IMR-90 (cell line): Measurements from ENCODE around the gene ADAM15. TPM values are rescaled to one million over a fixed set of nuclear protein-coding genes. Genes with fewer than 3 reads are reported as not detected.

ENCODE experiments used
- ATAC-seq: fragments of 200-7000 bp; cut with Tn5 transposase; 2 replicates; pipeline ENCODE4 v1.9.1; 2020; ENCODE audit warnings: low read depth, mild to moderate bottlenecking, moderate library complexity
- BruUV-seq: library from RNA; stranded (reverse); fragments of 400-500 nt; replicated peaks from 2 replicates; lab custom pipeline; 2021; lab: Mats Ljungman, UMichigan
- CTCF ChIA-PET: fragments of 300-600 bp; formaldehyde crosslinking; extraction: SDS; loops from one replicate; lab custom pipeline; 2021; ENCODE audit warnings: antibody characterized with exemption; lab: Yijun Ruan, JAX
- POLR2A ChIA-PET: fragments of 300-600 bp; sonication (Branson Sonifier 250); formaldehyde crosslinking; loops from one replicate; lab custom pipeline; 2022; ENCODE audit warnings: antibody characterized with exemption; ENCODE audit not compliant: unreplicated experiment; lab: Charles Lee
- DNase-seq: peaks from one replicate; pipeline ENCODE4 v3.0.0; 2013
- H2AFZ ChIP-seq: replicated peaks from 2 replicates; pipeline ENCODE3; 2013; ENCODE audit warnings: low read length, mild to moderate bottlenecking; ENCODE audit not compliant: poor library complexity
- H2AK5ac ChIP-seq: 2 replicates; pipeline ENCODE4 v1.6.1; 2013; ENCODE audit warnings: low read depth, low read length, inconsistent platforms
- H2AK9ac ChIP-seq: replicated peaks from 2 replicates; pipeline ENCODE3; 2013; ENCODE audit warnings: mild to moderate bottlenecking, low read depth, low read length, moderate library complexity; ENCODE audit not compliant: poor library complexity
- H2BK120ac ChIP-seq: 2 replicates; pipeline ENCODE4 v1.6.1; 2013; ENCODE audit warnings: low read depth, low read length, inconsistent platforms
- H2BK15ac ChIP-seq: 3 replicates; pipeline ENCODE4 v1.6.1; 2013; ENCODE audit warnings: low read depth, low read length, inconsistent platforms
- H2BK20ac ChIP-seq: 2 replicates; pipeline ENCODE4 v1.6.1; 2013; ENCODE audit warnings: low read depth, mild to moderate bottlenecking, inconsistent platforms, low read length, moderate library complexity
- H2BK5ac ChIP-seq: 2 replicates; pipeline ENCODE4 v1.6.1; 2013; ENCODE audit warnings: mild to moderate bottlenecking, low read depth, low read length, inconsistent platforms; ENCODE audit not compliant: poor library complexity, severe bottlenecking
- H3K14ac ChIP-seq: replicated peaks from 2 replicates; pipeline ENCODE4 v1.6.1; 2013; ENCODE audit warnings: low read depth, low read length, inconsistent platforms
- H3K18ac ChIP-seq: 2 replicates; pipeline ENCODE4 v1.6.1; 2013; ENCODE audit warnings: low read depth, low read length, control low read depth
- H3K23ac ChIP-seq: 2 replicates; pipeline ENCODE4 v1.6.1; 2013; ENCODE audit warnings: low read depth, low read length, inconsistent platforms
- H3K27ac ChIP-seq: 2 replicates; pipeline ENCODE4 v1.5.1; 2013; ENCODE audit warnings: mild to moderate bottlenecking, control low read depth, low read length; ENCODE audit not compliant: insufficient read depth
- H3K27me3 ChIP-seq: 2 replicates; pipeline ENCODE4 v1.6.1; 2013; ENCODE audit warnings: low read length; ENCODE audit not compliant: control insufficient read depth, insufficient read depth
- H3K36me3 ChIP-seq: 2 replicates; pipeline ENCODE4 v1.6.1; 2013; ENCODE audit warnings: low read length, mixed read lengths; ENCODE audit not compliant: control insufficient read depth, insufficient read depth
- H3K4ac ChIP-seq: 2 replicates; pipeline ENCODE4 v1.6.1; 2013; ENCODE audit warnings: low read depth, low read length, inconsistent platforms
- H3K4me1 ChIP-seq: 2 replicates; pipeline ENCODE4 v1.6.1; 2013; ENCODE audit warnings: low read length, mixed read lengths; ENCODE audit not compliant: control insufficient read depth, insufficient read depth
- H3K4me2 ChIP-seq: 2 replicates; pipeline ENCODE4 v1.6.1; 2013; ENCODE audit warnings: low read depth, mild to moderate bottlenecking, control low read depth, low read length, moderate library complexity
- H3K4me3 ChIP-seq: 2 replicates; pipeline ENCODE4 v1.5.1; 2013; ENCODE audit warnings: low read depth, mild to moderate bottlenecking, control low read depth, low read length, moderate library complexity; ENCODE audit not compliant: insufficient read depth
- H3K56ac ChIP-seq: 2 replicates; pipeline ENCODE4 v1.6.1; 2013; ENCODE audit warnings: low read length, inconsistent platforms; ENCODE audit not compliant: insufficient read depth; ENCODE audit errors: extremely low read depth
- H3K79me1 ChIP-seq, 2 experiments: 2 replicates each; pipeline ENCODE4 v1.6.1; 2013; ENCODE audit warnings: low read length in 2 of 2, inconsistent platforms in 1 of 2, low read depth in 1 of 2
- H3K9ac ChIP-seq: 2 replicates; pipeline ENCODE4 v1.6.1; 2013; ENCODE audit warnings: low read depth, low read length, control low read depth
- H3K9me1 ChIP-seq: 2 replicates; pipeline ENCODE4 v1.6.1; 2013; ENCODE audit warnings: low read length, inconsistent platforms; ENCODE audit not compliant: insufficient read depth
- H3K9me3 ChIP-seq: 2 replicates; pipeline ENCODE4 v1.6.1; 2013; ENCODE audit warnings: low read length; ENCODE audit not compliant: control insufficient read depth, insufficient read depth
- H4K20me1 ChIP-seq: 2 replicates; pipeline ENCODE4 v1.6.1; 2013; ENCODE audit warnings: low read length, inconsistent platforms; ENCODE audit not compliant: insufficient read depth
- H4K5ac ChIP-seq: 2 replicates; pipeline ENCODE4 v1.6.1; 2013; ENCODE audit warnings: mild to moderate bottlenecking, low read depth, low read length, control low read depth
- H4K8ac ChIP-seq, 2 experiments: 2 replicates each; pipeline ENCODE4 v1.6.1; 2013; ENCODE audit warnings: low read depth in 2 of 2, low read length in 2 of 2, control low read depth in 1 of 2, inconsistent platforms in 1 of 2
- H4K91ac ChIP-seq: 2 replicates; pipeline ENCODE4 v1.6.1; 2013; ENCODE audit warnings: low read depth, low read length, inconsistent platforms; ENCODE audit not compliant: insufficient read depth
- BHLHE40 ChIP-seq: fragments of 150-350 bp; IDR thresholded peaks from 2 replicates; pipeline ENCODE4 v1.6.1; 2016; ENCODE audit warnings: mild to moderate bottlenecking, low read depth, low read length
- CEBPB ChIP-seq: IDR thresholded peaks from 2 replicates; pipeline ENCODE4 v1.6.1; 2012; ENCODE audit warnings: low read depth, low read length, improper control_type of control experiment
- CHD1 ChIP-seq: IDR thresholded peaks from 2 replicates; pipeline ENCODE4 v1.6.1; 2012; ENCODE audit warnings: low read depth, low read length, improper control_type of control experiment
- CTCF ChIP-seq: conservative IDR thresholded peaks from 2 replicates; pipeline ENCODE4 v1.5.1; 2012; ENCODE audit warnings: mild to moderate bottlenecking, low read depth, low read length, improper control_type of control experiment
- ELK1 ChIP-seq: fragments of 150-350 bp; IDR thresholded peaks from 2 replicates; pipeline ENCODE4 v1.6.1; 2016; ENCODE audit warnings: low read depth, mild to moderate bottlenecking, low read length, moderate library complexity, borderline replicate concordance
- FOS ChIP-seq: fragments of 150-350 bp; IDR thresholded peaks from 2 replicates; pipeline ENCODE4 v1.6.1; 2016; ENCODE audit warnings: low read depth, low read length
- MAZ ChIP-seq: IDR thresholded peaks from 2 replicates; pipeline ENCODE4 v1.6.1; 2012; ENCODE audit warnings: low read depth, mild to moderate bottlenecking, low read length, improper control_type of control experiment, moderate library complexity, borderline replicate concordance
- MXI1 ChIP-seq: IDR thresholded peaks from 2 replicates; pipeline ENCODE4 v1.6.1; 2012; ENCODE audit warnings: low read depth, mild to moderate bottlenecking, low read length, moderate library complexity, borderline replicate concordance
- NFE2L2 ChIP-seq: fragments of 150-350 bp; IDR thresholded peaks from 2 replicates; pipeline ENCODE4 v1.6.1; 2016; ENCODE audit warnings: low read depth, mild to moderate bottlenecking, low read length
- POLR2A ChIP-seq: IDR thresholded peaks from 2 replicates; pipeline ENCODE4 v1.6.1; 2012; ENCODE audit warnings: mild to moderate bottlenecking, low read depth, low read length
- RCOR1 ChIP-seq: IDR thresholded peaks from 2 replicates; pipeline ENCODE4 v1.6.1; 2012; ENCODE audit warnings: mild to moderate bottlenecking, low read length, improper control_type of control experiment; ENCODE audit not compliant: insufficient replicate concordance
- RFX5 ChIP-seq: IDR thresholded peaks from 2 replicates; pipeline ENCODE4 v1.8.0; 2012; ENCODE audit warnings: low read depth, mild to moderate bottlenecking, low read length, moderate library complexity
- USF2 ChIP-seq: fragments of 150-350 bp; IDR thresholded peaks from 2 replicates; pipeline ENCODE4 v1.6.1; 2017; ENCODE audit warnings: mild to moderate bottlenecking, antibody characterized with exemption, low read length, low read depth
- WGBS, 2 experiments: methylation state at CpG; one replicate each; pipeline versions ENCODE4 v1.1.5 to v1.1.7; 2013; ENCODE audit warnings: missing lambda C conversion rate in 2 of 2; ENCODE audit not compliant: insufficient read length in 1 of 2; ENCODE audit errors: extremely low coverage in 2 of 2; 5-methylcytosine and 5-hydroxymethylcytosine counted together
- dilution Hi-C: fragments of 300-500 bp; cut with HindIII; formaldehyde crosslinking; loops from one replicate; pipeline ENCODE4 v1.14.3; 2018; ENCODE audit warnings: low sequenced_read_pairs; ENCODE audit not compliant: unreplicated experiment
- in situ Hi-C: fragments of 300-500 bp; cut with MboI; formaldehyde crosslinking; loops from 3 replicates; pipeline ENCODE4 v1.14.3; 2019; ENCODE audit warnings: low sequenced_read_pairs, inconsistent platforms, mixed read lengths
- intact Hi-C: fragments of 100-400 bp; cut with micrococcal nuclease; formaldehyde crosslinking; loops from 2 replicates; pipeline ENCODE4 v1.10.0; 2022
- polyA plus RNA-seq, 3 experiments: library from polyadenylated mRNA; depleted of rRNA; stranded (reverse); fragments of >200 nt; gene quantifications; 2 replicates each; pipeline ENCODE4 v1.2.3, GENCODE V29; 2012; ENCODE audit warnings: low replicate concordance in 1 of 3
- total RNA-seq: library from RNA; depleted of rRNA; stranded (reverse); fragments of >200 nt; gene quantifications from 2 replicates; pipeline ENCODE4 v1.2.3, GENCODE V29; 2012

The ADAM15 gene
- total and polyA plus RNA-seq, 2 of the 4 experiments (the other 2 are of a cell fraction) = 25.6 to 52.4 TPM

GRCh38 chr1:155104605-155105534 is 53.8 kb downstream of the ADAM15 start (continued):
- no peak for TF ChIP-seq RCOR1

GRCh38 chr1:155105604-155106011 is 54.5 kb downstream of the ADAM15 start:
- no peaks in the 10 kb centered on the region for H4K20me1 ChIP-seq
- CTCF ChIA-PET = interaction anchor here (1.3 kb wide), 1 partner anchor 14 kb away, joined by 4 read pairs; no protein-coding TSS in a partner anchor
- no peak overlapping the region for H2AK5ac ChIP-seq
- BruUV-seq = no TSS peak
- no peaks in the 10 kb centered on the region for H3K79me1 ChIP-seq
- no peak overlapping the region for H3K18ac ChIP-seq
- no peak overlapping the region for H2BK20ac ChIP-seq
- no peaks in the 10 kb centered on the region for H3K9me3 ChIP-seq
- no peak overlapping the region for H4K91ac ChIP-seq
- intact Hi-C loops (no loop called here), in situ Hi-C loops (no loop called here), dilution Hi-C loops (no loop called here)
- no peaks in the 10 kb centered on the region for H3K36me3 ChIP-seq
- WGBS, 2 experiments = 0% methylated on average over 1 of the region's 7 CpGs; no CpG with 5 or more reads in 1 of the 2 experiments
- H2BK15ac ChIP-seq = no peak overlapping the region
- H3K56ac ChIP-seq = no peak overlapping the region
- no peak overlapping the region for H4K5ac ChIP-seq
- no peak for ATAC-seq
- no peak overlapping the region for H3K23ac ChIP-seq
- no peak overlapping the region for H3K4ac ChIP-seq
- DNase-seq = no peak
- H4K8ac ChIP-seq = no peak overlapping the region
- no peak overlapping the region for H3K4me2 ChIP-seq
- no peak overlapping the region for H3K4me3 ChIP-seq
- no peaks in the 10 kb centered on the region for H3K4me1 ChIP-seq
- no peak overlapping the region for H2BK5ac ChIP-seq
- POLR2A ChIA-PET = no interaction called here
- no peak overlapping the region for H3K9ac ChIP-seq
- no peak overlapping the region for H2AFZ ChIP-seq
- H3K27me3 ChIP-seq = peaks cover 45% of the 10 kb centered on the region
- no peak overlapping the region for H2AK9ac ChIP-seq
- H3K14ac ChIP-seq = no peak overlapping the region
- no peaks in the 10 kb centered on the region for H3K9me1 ChIP-seq
- no peak overlapping the region for H2BK120ac ChIP-seq
- H3K27ac ChIP-seq = no peak overlapping the region
- TF ChIP-seq ELK1 = no peak
- TF ChIP-seq USF2 = no peak
- TF ChIP-seq CHD1 = no peak
- no peak for TF ChIP-seq FOS
- no peak for TF ChIP-seq CTCF
- no peak for TF ChIP-seq MAZ
- no peak for TF ChIP-seq CEBPB
- no peak for TF ChIP-seq NFE2L2
- TF ChIP-seq BHLHE40 = no peak
- no peak for TF ChIP-seq POLR2A
- TF ChIP-seq RFX5 = no peak
- TF ChIP-seq MXI1 = no peak
